Upper lobe of left lung (tissue), 6 donors: Measurements from ENCODE around the gene BAD. TPM values are rescaled to one million over a fixed set of nuclear protein-coding genes. Genes with fewer than 3 reads are reported as not detected.
A peak's percentile ranks its signal among the peaks of the same experiment; 100 is the strongest.

Experiments
- ATAC-seq, 2 donors: fragments of 200-7000 bp; cut with Tn5 transposase; one replicate each; pipeline ENCODE4 v1.9.1; 2022; ENCODE audit warnings: mild to moderate bottlenecking in 2 of 2, moderate library complexity in 2 of 2; ENCODE audit not compliant: low FRiP score in 2 of 2
- DNase-seq, 2 donors: peaks; one replicate each; pipeline ENCODE4 v3.0.0-alpha.2; 2019 to 2020
- H3K27ac ChIP-seq, 4 donors: fragments of 200-600 bp; sonication (generic); one replicate each; pipeline ENCODE4 v1.5.1; 2016 to 2019
- H3K27me3 ChIP-seq, 4 donors: fragments of 200-600 bp; sonication (generic); one replicate each; pipeline ENCODE4 v1.5.1; 2017 to 2019
- H3K36me3 ChIP-seq, 4 donors: fragments of 200-600 bp; sonication (generic); one replicate each; pipeline ENCODE4 v1.5.1; 2016 to 2019
- H3K4me1 ChIP-seq, 4 donors: fragments of 200-600 bp; sonication (generic); one replicate each; pipeline ENCODE4 v1.5.1; 2018 to 2019
- H3K4me3 ChIP-seq, 4 donors: fragments of 200-600 bp; sonication (generic); one replicate each; pipeline ENCODE4 v1.5.1; 2017 to 2019; ENCODE audit warnings: mild to moderate bottlenecking in 2 of 4, moderate library complexity in 1 of 4
- H3K9me3 ChIP-seq, 4 donors: fragments of 200-600 bp; sonication (generic); one replicate each; pipeline ENCODE4 v1.5.1; 2018 to 2019
- CTCF ChIP-seq, 6 experiments: fragments of 450-650 bp in 4 of 6; fragments of 200-600 bp in 2 of 6; sonication (generic) in 2 of 6; IDR thresholded peaks; one replicate each; pipeline ENCODE4 v1.5.1; 2016 to 2019; ENCODE audit warnings: antibody characterized with exemption in 6 of 6
- EP300 ChIP-seq, 4 donors: sonication (generic); formaldehyde crosslinking; IDR thresholded peaks; one replicate each; pipeline ENCODE4 v1.5.1; 2017; ENCODE audit warnings: antibody characterized with exemption in 4 of 4, control low read depth in 2 of 4
- POLR2A ChIP-seq, 4 donors: fragments of 450-650 bp; IDR thresholded peaks; one replicate each; pipeline ENCODE4 v1.5.1; 2016 to 2017; ENCODE audit warnings: antibody characterized with exemption in 4 of 4, mild to moderate bottlenecking in 2 of 4
- POLR2AphosphoS5 ChIP-seq, 2 donors: sonication (generic); formaldehyde crosslinking; IDR thresholded peaks; one replicate each; pipeline ENCODE4 v1.5.1; 2017; ENCODE audit warnings: antibody characterized with exemption in 2 of 2
- WGBS, 2 donors: methylation state at CpG; one replicate each; pipeline ENCODE4 v1.1.5; 2017 to 2018; 5-methylcytosine and 5-hydroxymethylcytosine counted together
- total RNA-seq, 6 donors: library from RNA; depleted of rRNA in 4 of 6; stranded (reverse); fragments of >200 nt in 4 of 6; gene quantifications; one replicate each; pipeline versions ENCODE4 v1.1.0 to v1.2.1, GENCODE V29; 2016 to 2021
- donor health status: DM: no; HTN: no; CAD: no; lungs with moderate emphysema.
- donor health status: DM: no; HTN: yes; CAD: no; lungs with severe emphysema.

Gene BAD
- total RNA-seq, 6 donors from 2014 or later, result 59.7 to 150 (median 80.1) TPM

- WGBS, 2 donors, result 91 to 97% methylated on average over 8 of the region's 8 CpGs
- H3K4me3 ChIP-seq, result no peak overlapping the region
- TF ChIP-seq POLR2AphosphoS5 (IDR thresholded peaks at IDR 0.05), result no peak
- TF ChIP-seq POLR2A (IDR thresholded peaks at IDR 0.05), result no peak
- no peak for TF ChIP-seq CTCF (IDR thresholded peaks at IDR 0.05)
- no peak for TF ChIP-seq EP300 (IDR thresholded peaks at IDR 0.05)
- H3K4me1 ChIP-seq, result peaks cover 40 to 63% (median 49%) of the 10 kb centered on the region in 4 donors
- no peak for DNase-seq
- no peaks in the 10 kb centered on the region for H3K9me3 ChIP-seq
- H3K27me3 ChIP-seq, result no peaks in the 10 kb centered on the region
- H3K27ac ChIP-seq, result no peak overlapping the region
- peaks cover 0 to 8% (median 7%) of the 10 kb centered on the region in 4 donors for H3K36me3 ChIP-seq
- no peak for ATAC-seq
These were observed 34.7 kb downstream of the BAD start for GRCh38 chr11:64249563-64250414.

- H3K27me3 ChIP-seq, result no peaks in the 10 kb centered on the region
- H3K4me1 ChIP-seq, result peaks cover 41 to 63% (median 49%) of the 10 kb centered on the region in 4 donors
- ATAC-seq, result no peak
- 96 to 97% methylated on average over 3 to 4 of the region's 4 CpGs for WGBS, 2 donors
- no peaks in the 10 kb centered on the region for H3K9me3 ChIP-seq
- no peak for TF ChIP-seq EP300 (IDR thresholded peaks at IDR 0.05)
- TF ChIP-seq CTCF (IDR thresholded peaks at IDR 0.05), result no peak
- no peak for TF ChIP-seq POLR2A (IDR thresholded peaks at IDR 0.05)
- no peak for TF ChIP-seq POLR2AphosphoS5 (IDR thresholded peaks at IDR 0.05)
- H3K4me3 ChIP-seq, result no peak overlapping the region
- no peak overlapping the region for H3K27ac ChIP-seq
- H3K36me3 ChIP-seq, result peaks cover 0 to 4% (median 2%) of the 10 kb centered on the region in 4 donors
- DNase-seq, result no peak
These were observed 35.4 kb downstream of the BAD start for GRCh38 chr11:64249038-64249437.

- TF ChIP-seq CTCF (IDR thresholded peaks at IDR 0.05), result no peak
- no peak for TF ChIP-seq POLR2A (IDR thresholded peaks at IDR 0.05)
- TF ChIP-seq EP300 (IDR thresholded peaks at IDR 0.05), result no peak
- no peak for TF ChIP-seq POLR2AphosphoS5 (IDR thresholded peaks at IDR 0.05)
- H3K9me3 ChIP-seq, result no peaks in the 10 kb centered on the region
- ATAC-seq (no peak), DNase-seq (no peak)
- H3K4me1 ChIP-seq, result peaks cover 41 to 61% (median 47%) of the 10 kb centered on the region in 4 donors
- H3K4me3 ChIP-seq, result no peak overlapping the region
- 58 to 87% methylated on average over 3 to 7 of the region's 7 CpGs for WGBS, 2 donors
- no peak overlapping the region for H3K27ac ChIP-seq
- no peaks in the 10 kb centered on the region for H3K27me3 ChIP-seq
- peaks cover 0 to 8% (median 7%) of the 10 kb centered on the region in 4 donors for H3K36me3 ChIP-seq
These were observed 35.9 kb downstream of the BAD start for GRCh38 chr11:64248578-64248977.

GRCh38 chr11:64247729-64248531, 36.5 kb downstream of the BAD start:
- peaks cover 40 to 58% (median 48%) of the 10 kb centered on the region in 4 donors for H3K4me1 ChIP-seq
- TF ChIP-seq CTCF (IDR thresholded peaks at IDR 0.05) (no peak), EP300 (IDR thresholded peaks at IDR 0.05) (no peak), POLR2AphosphoS5 (IDR thresholded peaks at IDR 0.05) (no peak), POLR2A (IDR thresholded peaks at IDR 0.05) (no peak)
- H3K27me3 ChIP-seq, result no peaks in the 10 kb centered on the region
- ATAC-seq (peak in 1 of 2 donors; percentile 1), DNase-seq (no peak)
- H3K4me3 ChIP-seq, result peak overlapping the region; percentile 69 to 79 (median 72)
- 36 to 46% methylated on average over 30 to 31 of the region's 31 CpGs for WGBS, 2 donors
- H3K9me3 ChIP-seq, result no peaks in the 10 kb centered on the region
- H3K27ac ChIP-seq, result peak overlapping the region; percentile 80 to 91 (median 84)
- peaks cover 0 to 13% (median 10%) of the 10 kb centered on the region in 4 donors for H3K36me3 ChIP-seq
